Neuronal stem cell (in vitro differentiated cells): ENCODE results near the gene KAZN.

Source experiments
- DNase-seq: peaks from one replicate; pipeline ENCODE4 v3.0.0-alpha.2; 2013; ENCODE audit warnings: low spot score
- H2AFZ ChIP-seq: one replicate; pipeline ENCODE4 v1.6.1; 2013; ENCODE audit warnings: mild to moderate bottlenecking, low read length, inconsistent platforms
- H2AK5ac ChIP-seq: 2 replicates; pipeline ENCODE4 v1.6.1; 2013; ENCODE audit warnings: low read depth, mild to moderate bottlenecking, inconsistent platforms, low read length, moderate library complexity, mixed read lengths
- H2BK120ac ChIP-seq: 2 replicates; pipeline ENCODE4 v1.6.1; 2013; ENCODE audit warnings: low read depth, mild to moderate bottlenecking, inconsistent platforms, low read length, moderate library complexity, mixed read lengths
- H2BK12ac ChIP-seq: one replicate; pipeline ENCODE4 v1.6.1; 2013; ENCODE audit warnings: low read length, inconsistent platforms
- H2BK15ac ChIP-seq: 2 replicates; pipeline ENCODE4 v1.6.1; 2013; ENCODE audit warnings: mild to moderate bottlenecking, low read length, inconsistent platforms, mixed read lengths
- H2BK5ac ChIP-seq: one replicate; pipeline ENCODE4 v1.6.1; 2013; ENCODE audit warnings: inconsistent platforms, mild to moderate bottlenecking, low read length, moderate library complexity
- H3K14ac ChIP-seq: one replicate; pipeline ENCODE4 v1.6.1; 2013; ENCODE audit warnings: low read length, inconsistent platforms
- H3K18ac ChIP-seq: 2 replicates; pipeline ENCODE4 v1.6.1; 2013; ENCODE audit warnings: low read length, inconsistent platforms
- H3K23ac ChIP-seq: 2 replicates; pipeline ENCODE4 v1.6.1; 2013; ENCODE audit warnings: low read depth, mild to moderate bottlenecking, mixed read lengths, low read length, inconsistent platforms; ENCODE audit not compliant: poor library complexity
- H3K27ac ChIP-seq: replicated peaks from 3 replicates; pipeline ENCODE4 v1.5.1; 2013; ENCODE audit warnings: low read length, inconsistent platforms
- H3K27me3 ChIP-seq, 3 experiments: 2 replicates each; pipeline ENCODE4 v1.6.1; 2013; ENCODE audit warnings: low read length in 3 of 3, mild to moderate bottlenecking in 2 of 3, inconsistent platforms in 1 of 3, low read depth in 1 of 3, mixed read lengths in 1 of 3, moderate library complexity in 1 of 3; ENCODE audit not compliant: control insufficient read depth in 3 of 3, insufficient read depth in 3 of 3
- H3K36me3 ChIP-seq, 2 donors: replicated peaks in 1 of 2; 2 replicates each; pipeline ENCODE4 v1.6.1; 2013; ENCODE audit warnings: low read length in 2 of 2; ENCODE audit not compliant: control insufficient read depth in 2 of 2, insufficient read depth in 2 of 2
- H3K4ac ChIP-seq: 2 replicates; pipeline ENCODE4 v1.6.1; 2013; ENCODE audit warnings: inconsistent platforms, mild to moderate bottlenecking, low read length, moderate library complexity
- H3K4me1 ChIP-seq, 2 donors: 1 replicate in 1 of 2; 2 replicates in 1 of 2; pipeline ENCODE4 v1.6.1; 2013; ENCODE audit warnings: low read length in 2 of 2, low read depth in 1 of 2; ENCODE audit not compliant: control insufficient read depth in 2 of 2, insufficient read depth in 1 of 2
- H3K4me2 ChIP-seq: one replicate; pipeline ENCODE4 v1.6.1; 2013; ENCODE audit warnings: mild to moderate bottlenecking, low read length, inconsistent platforms; ENCODE audit not compliant: insufficient read depth, poor library complexity, severe bottlenecking
- H3K4me3 ChIP-seq, 2 donors: 2 replicates each; pipeline ENCODE4 v1.5.1; 2013; ENCODE audit warnings: low read length in 2 of 2, mild to moderate bottlenecking in 2 of 2, inconsistent platforms in 1 of 2, moderate library complexity in 1 of 2
- H3K79me1 ChIP-seq: one replicate; pipeline ENCODE4 v1.6.1; 2013; ENCODE audit warnings: low read depth, mild to moderate bottlenecking, inconsistent platforms, low read length, moderate library complexity
- H3K9ac ChIP-seq: one replicate; pipeline ENCODE4 v1.6.1; 2013; ENCODE audit warnings: mild to moderate bottlenecking, low read depth, low read length, inconsistent platforms; ENCODE audit not compliant: poor library complexity
- H3K9me3 ChIP-seq, 2 donors: replicated peaks in 1 of 2; 2 replicates each; pipeline versions ENCODE3 to v1.6.1; 2013; ENCODE audit warnings: low read length in 2 of 2, mild to moderate bottlenecking in 2 of 2, inconsistent platforms in 1 of 2, low read depth in 1 of 2, mixed read lengths in 1 of 2, moderate library complexity in 1 of 2; ENCODE audit not compliant: control insufficient read depth in 2 of 2, insufficient read depth in 1 of 2
- H4K8ac ChIP-seq: one replicate; pipeline ENCODE4 v1.6.1; 2013; ENCODE audit warnings: low read depth, mild to moderate bottlenecking, inconsistent platforms, low read length, moderate library complexity
- H4K91ac ChIP-seq: one replicate; pipeline ENCODE4 v1.6.1; 2013; ENCODE audit warnings: low read length, low read depth, mild to moderate bottlenecking, inconsistent platforms; ENCODE audit not compliant: poor library complexity
- WGBS, 2 donors: extraction: QIAGEN DNeasy Blood & Tissue Kit; methylation state at CpG; one replicate each; pipeline ENCODE4 v1.1.7; 2013; ENCODE audit warnings: missing lambda C conversion rate in 2 of 2, mixed read lengths in 1 of 2; ENCODE audit not compliant: insufficient read length in 2 of 2, insufficient replicate concordance in 1 of 2; ENCODE audit errors: extremely low coverage in 2 of 2; 5-methylcytosine and 5-hydroxymethylcytosine counted together

KAZN gene

DNA sequence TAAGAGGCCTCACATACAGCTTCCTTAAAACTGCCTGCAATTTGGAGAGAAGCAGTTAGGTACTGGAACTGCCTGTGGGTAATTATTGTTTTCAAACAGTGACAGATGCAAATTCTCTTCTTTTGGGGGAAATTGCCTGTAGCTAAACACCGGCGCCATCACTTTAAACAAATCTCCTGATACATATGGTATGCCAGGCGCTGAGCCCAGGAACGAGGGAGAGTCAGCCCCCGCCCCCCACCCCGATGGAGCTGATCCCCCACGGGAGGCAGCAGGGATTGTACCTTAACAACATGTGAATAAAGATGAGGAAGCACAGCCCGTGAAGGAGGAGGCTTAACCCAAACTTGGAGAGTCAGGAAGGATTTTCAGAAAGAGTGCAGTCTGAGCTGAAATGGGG, 562.1 kb downstream of the KAZN start:
- WGBS, 2 donors, result no CpG with 5 or more reads among the region's 8 CpGs
- H3K4ac ChIP-seq, result no peak overlapping the region

DNA sequence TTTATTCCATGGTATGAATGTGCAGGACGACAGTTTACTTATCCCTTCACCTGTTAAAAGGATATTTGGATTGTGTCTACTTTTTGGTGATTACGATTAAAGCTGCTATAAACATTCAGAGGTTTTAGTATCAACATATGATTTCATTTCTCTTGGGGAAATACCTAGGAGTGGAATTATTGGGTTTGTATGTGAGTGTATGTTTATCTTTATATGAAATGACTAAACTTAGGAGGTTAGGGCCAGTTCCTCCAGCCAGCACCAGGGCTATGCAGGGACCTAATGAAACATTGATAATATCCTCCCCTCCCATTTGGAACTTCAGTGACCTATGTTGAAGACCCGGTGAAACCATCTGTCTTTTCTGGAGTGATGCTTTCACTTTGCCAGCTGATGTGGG, 568.9 kb downstream of the KAZN start:
- WGBS, 2 donors, result no CpG with 5 or more reads among the region's 3 CpGs
- Histone ChIP-seq H3K4me3 (no peak overlapping the region), H3K4me1 (peaks cover 0 to 2% of the 10 kb centered on the region in 2 donors), H3K36me3 (no peaks in the 10 kb centered on the region), H2BK15ac (no peak overlapping the region), H2AK5ac (no peak overlapping the region), H3K27ac (no peak overlapping the region), H3K4ac (no peak overlapping the region), H3K23ac (no peak overlapping the region), H2BK12ac (no peak overlapping the region), H4K91ac (no peak overlapping the region), H4K8ac (no peak overlapping the region), H2AFZ (no peak overlapping the region), H3K4me2 (no peak overlapping the region), H3K27me3 (no peaks in the 10 kb centered on the region), H3K79me1 (no peaks in the 10 kb centered on the region), H2BK120ac (no peak overlapping the region), H3K9ac (no peak overlapping the region), H2BK5ac (no peak overlapping the region), H3K9me3 (no peaks in the 10 kb centered on the region), H3K18ac (no peak overlapping the region), H3K14ac (no peak overlapping the region)
- DNase-seq, result no peak

More for the DNA sequence above, 562.1 kb downstream of the KAZN start:
- H2BK12ac ChIP-seq, result no peak overlapping the region
- no peak overlapping the region for H2AK5ac ChIP-seq
- no peak overlapping the region for H4K91ac ChIP-seq
- no peaks in the 10 kb centered on the region for H3K9me3 ChIP-seq
- no peaks in the 10 kb centered on the region for H3K27me3 ChIP-seq
- H3K4me3 ChIP-seq, result no peak overlapping the region
- H2BK120ac ChIP-seq, result no peak overlapping the region
- H2AFZ ChIP-seq, result no peak overlapping the region
- no peak overlapping the region for H3K14ac ChIP-seq
- no peak overlapping the region for H2BK15ac ChIP-seq
- DNase-seq, result no peak
- H3K4me1 ChIP-seq, result peaks cover 4 to 8% of the 10 kb centered on the region in 2 donors
- H3K36me3 ChIP-seq, result no peaks in the 10 kb centered on the region
- no peak overlapping the region for H3K18ac ChIP-seq
- H3K23ac ChIP-seq, result no peak overlapping the region
- no peak overlapping the region for H3K4me2 ChIP-seq
- no peak overlapping the region for H2BK5ac ChIP-seq
- H3K79me1 ChIP-seq, result no peaks in the 10 kb centered on the region
- H3K9ac ChIP-seq, result no peak overlapping the region
- H4K8ac ChIP-seq, result no peak overlapping the region
- H3K27ac ChIP-seq, result no peak overlapping the region
